Gastroesophageal sphincter (tissue), 3 donors: Measurements from ENCODE around the gene CSNK1G2.

Source experiments
- CTCF ChIP-seq, 4 experiments: fragments of 200-600 bp in 2 of 4; fragments of 450-650 bp in 2 of 4; sonication (generic) in 1 of 4; IDR thresholded peaks; one replicate each; pipeline ENCODE4 v1.5.1; 2017 to 2019; ENCODE audit warnings: antibody characterized with exemption in 4 of 4, mild to moderate bottlenecking in 2 of 4, moderate library complexity in 2 of 4
- POLR2A ChIP-seq, 2 donors: fragments of 450-650 bp; IDR thresholded peaks; one replicate each; pipeline ENCODE4 v1.6.1; 2017; ENCODE audit warnings: antibody characterized with exemption in 2 of 2, mild to moderate bottlenecking in 2 of 2, moderate library complexity in 1 of 2

DNA sequence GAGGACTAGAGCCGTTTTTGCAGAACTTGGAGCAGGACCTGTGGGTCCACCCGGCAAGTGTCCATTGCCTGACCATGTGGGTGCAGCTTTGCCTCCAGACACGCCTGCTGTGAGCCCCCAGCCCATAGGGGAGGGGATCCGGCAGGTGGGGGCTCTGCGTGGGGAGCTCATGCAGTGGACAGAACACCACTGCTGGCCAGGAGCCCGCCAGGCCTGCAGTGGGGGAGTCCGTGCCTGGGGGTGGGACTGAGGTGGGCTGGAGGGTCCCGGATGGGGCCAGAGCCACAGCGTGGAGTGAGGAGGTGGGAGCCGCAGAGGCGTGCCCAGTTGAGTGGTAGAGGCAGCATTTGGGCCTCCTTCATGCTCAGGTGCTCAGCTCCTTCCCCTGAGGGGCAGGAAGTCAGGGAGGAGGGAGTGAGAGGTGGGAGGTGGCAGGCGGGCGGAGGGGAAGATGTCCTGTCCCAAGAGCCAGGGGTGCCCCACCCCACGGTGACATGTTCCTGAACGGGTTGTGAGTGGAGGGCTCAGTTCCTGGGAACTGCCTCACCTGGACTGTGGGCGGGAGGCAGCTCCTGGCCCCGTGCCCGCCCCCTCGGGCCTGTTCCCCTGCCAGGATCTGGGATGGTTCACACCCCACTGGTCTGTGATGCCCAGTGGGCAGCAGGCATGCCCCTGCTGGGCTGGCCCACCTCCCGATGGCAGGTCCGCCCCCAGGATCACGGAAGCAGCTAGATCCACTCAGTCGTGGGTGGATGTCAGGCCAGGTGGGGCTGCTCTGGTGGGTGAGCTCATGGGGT lies 27.0 kb upstream of the CSNK1G2 start:
- TF ChIP-seq POLR2A (IDR thresholded peaks at IDR 0.05) (no peak), CTCF (IDR thresholded peaks at IDR 0.05) (no peak)
